GM21717 (cell line): ENCODE measurements around the gene RHOU.

Experiments used
- ATAC-seq: cut with Tn5 transposase; IDR thresholded peaks from one replicate; pipeline ENCODE4 v1.9.1; 2021; ENCODE audit warnings: mild to moderate bottlenecking, moderate library complexity; ENCODE audit not compliant: unreplicated experiment

Gene RHOU

DNA sequence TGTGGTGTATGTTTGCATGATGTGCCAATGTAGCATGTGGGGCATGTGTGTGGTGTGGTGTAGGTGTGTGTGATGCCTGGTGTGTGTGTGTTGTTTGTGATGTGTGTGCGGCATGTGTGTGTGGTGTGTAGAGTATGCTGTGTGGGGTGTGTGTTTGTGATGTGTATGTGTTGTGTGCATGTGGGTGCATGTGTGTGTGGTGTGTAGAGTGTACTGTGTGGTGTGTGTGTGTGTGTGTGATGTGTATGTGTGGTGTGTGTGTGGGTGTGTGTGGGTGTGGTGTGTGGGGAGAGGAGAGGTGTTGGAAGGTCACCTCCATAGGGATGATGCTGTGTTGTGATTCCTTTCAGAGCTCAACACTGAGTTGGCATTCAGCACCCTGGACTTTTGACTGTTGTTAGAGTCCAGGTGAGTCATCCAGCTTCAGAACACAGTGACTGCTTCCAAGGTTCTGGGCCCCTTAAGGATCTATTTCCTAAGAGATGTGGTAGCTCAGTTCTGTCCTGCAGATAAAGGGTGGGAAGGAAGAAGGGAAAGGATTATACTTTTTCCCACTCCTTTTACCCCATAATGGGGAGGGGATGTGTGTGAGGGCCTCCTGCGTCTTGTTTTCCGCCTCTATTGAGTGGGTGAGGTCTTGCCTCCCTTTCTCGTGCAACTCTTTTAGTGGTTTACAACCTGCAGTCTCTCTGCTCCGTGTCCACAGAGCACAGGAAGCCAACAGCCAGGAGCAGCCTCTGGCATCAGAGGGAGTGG is 47.6 kb downstream of the RHOU start:
- ATAC-seq = no peak

DNA sequence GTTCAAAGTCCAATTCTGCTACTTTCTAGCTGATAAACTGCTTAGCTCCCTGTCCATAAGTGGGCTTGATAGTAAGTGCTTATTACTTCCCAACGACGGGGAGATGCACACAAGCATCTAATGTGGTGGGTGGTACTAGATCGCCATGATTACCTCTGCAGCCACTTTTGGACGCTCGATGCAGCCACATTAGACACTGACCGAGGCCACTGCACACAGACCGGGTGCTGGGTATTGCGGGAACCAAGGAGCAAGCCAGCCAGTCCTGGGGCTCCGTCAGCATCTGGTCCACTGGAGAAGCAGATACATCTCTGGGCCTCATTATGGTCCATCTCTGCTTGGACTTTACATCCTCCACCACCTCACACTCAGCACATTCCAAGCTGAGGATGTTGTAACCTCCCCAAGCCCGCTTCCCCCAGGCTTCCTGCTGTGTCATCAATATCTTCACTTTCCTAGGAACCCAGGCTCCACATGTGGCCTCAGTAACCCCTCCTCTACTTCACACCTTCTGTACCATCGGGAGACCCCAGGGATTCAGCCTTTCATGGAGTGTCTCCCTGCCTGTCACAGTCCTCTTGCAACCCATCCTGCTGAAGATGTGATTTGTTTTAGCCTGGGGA is 48.2 kb downstream of the RHOU start:
- no peak for ATAC-seq

DNA sequence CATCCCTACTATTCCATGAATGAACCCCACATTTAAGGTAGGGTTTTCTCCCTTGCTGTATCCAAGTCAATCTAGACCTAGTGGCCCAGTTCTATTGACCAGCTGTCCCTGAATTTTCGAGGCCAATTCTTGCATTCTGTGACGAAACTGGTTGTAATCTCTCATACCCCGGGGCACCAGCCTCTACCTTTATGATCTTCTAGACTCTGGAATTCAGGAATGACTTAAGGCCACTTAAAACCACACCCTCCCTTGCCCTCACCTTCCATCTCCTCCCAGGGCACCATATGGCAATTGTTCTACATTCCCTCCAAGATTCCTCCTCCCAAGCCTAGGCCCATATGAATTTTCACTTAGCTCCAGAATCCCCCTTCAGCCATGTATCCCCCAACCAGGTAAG is 48.9 kb downstream of the RHOU start:
- no peak for ATAC-seq

DNA sequence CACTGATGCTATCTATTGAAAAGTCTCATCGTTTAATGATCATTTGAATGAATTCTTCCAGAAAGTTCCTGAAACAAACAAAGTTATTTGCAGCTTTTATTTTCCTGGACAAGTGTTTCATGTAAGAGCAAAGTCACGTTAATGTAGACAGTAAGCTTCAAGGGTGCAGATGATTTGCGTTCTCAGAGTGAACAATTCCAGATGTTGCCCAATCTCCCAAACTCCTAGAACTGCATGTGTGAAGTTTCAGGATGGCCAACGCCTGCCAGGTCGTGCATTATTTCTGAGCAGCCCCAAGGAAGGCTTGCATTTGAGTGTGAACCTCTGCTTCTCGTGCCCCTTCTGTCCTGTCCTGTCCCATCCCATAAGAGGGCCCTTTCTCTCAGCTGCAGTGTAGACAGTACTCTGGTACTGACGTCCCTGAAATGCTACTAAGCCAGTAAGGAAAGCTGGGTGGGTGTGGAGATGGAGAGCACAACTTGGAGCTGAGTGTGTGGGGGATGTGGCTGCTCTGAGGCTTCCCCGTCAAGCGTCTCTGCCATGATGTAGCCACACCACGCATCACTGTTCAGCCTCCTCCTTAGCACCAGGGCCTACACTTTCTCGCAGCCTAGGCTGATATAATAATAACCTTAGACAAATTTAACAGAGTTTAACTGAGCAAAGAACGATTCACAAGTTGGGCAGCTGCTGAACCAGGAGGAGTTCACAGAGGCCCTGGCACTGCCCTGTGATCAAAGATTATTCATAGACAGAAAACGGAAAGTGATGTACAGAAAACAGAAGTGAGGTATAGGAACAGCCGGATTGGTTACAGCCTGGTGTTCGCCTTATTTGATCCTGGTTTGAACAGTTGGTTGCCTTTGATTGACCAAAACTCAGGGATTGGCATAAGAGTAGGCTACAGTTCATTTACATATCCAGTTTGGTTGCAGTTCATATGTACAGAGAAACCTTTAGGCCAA is 50.4 kb downstream of the RHOU start:
- ATAC-seq = no peak

DNA sequence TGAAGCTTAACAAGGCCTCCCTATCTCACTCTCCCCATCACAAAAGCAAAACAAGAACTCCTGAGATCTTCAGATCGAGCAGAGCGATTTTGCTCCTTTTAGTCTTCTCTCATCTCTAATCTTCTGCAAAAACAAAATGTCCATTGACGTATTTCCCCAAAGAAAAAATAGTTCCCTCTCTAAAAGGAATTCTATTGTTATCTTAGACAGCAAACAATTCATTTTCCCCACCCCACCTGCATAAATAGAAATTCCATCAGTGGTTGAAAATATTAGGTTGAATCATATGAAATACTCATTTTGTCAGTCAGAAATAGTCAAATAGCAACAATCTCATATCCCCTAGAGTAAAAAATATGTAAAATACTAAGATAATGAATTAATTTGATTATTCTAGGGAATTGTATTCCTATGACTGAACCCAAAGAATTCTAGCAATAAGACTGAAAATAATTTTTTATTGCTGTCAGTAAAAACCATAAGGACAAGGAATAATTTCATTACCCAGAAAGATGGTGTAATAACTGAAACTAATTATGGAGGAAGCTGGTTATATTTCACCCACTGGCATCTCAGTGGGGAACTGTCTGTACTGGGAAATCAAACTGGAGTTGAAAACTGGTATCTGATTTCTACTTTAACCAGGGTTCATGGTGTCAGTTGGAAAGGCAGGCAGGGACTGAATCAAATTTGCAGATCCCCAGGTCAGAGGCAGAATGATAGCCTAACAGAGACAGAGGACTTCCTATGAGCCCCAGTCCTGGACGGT is 51.3 kb downstream of the RHOU start:
- no peak for ATAC-seq

DNA sequence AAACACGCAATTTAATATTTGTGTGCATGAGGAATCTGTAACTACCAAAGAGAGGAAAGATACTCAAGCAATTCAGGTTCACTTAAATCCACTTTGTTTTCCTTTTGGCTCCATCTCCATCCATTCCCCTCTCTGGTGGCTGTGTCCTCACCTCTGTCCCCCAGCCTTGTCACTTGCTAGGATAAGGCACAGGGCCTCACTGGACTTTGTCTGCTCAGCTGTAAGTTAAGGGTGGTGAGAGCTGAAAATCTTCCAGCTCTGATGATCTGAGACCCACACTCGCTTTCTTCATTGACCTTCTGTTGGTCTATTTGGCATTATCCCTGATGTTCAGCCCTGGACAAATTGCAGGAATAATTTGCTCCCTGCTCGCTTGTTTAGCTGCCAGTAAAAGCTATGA is 56.5 kb downstream of the RHOU start:
- no peak for ATAC-seq

DNA sequence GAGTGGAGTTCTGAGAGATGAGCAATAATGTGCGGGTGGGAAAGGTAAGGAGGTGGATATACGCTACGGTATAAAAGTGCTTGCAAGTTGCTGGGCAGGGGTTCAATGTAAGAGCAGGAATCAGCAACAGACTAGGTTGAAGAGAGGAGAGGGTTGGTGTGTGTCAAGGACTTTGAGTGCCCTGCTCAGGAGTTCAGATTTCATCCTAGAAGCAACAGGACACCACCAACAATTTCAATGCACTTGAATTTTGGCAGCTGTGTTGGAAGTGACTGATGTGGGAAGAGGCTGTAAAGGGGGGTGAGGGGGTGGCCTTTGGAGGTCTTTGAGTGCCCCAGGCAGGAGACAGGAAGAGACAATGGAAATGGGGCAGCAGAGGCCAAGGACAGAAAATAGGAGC is 57.3 kb downstream of the RHOU start:
- ATAC-seq = no peak

DNA sequence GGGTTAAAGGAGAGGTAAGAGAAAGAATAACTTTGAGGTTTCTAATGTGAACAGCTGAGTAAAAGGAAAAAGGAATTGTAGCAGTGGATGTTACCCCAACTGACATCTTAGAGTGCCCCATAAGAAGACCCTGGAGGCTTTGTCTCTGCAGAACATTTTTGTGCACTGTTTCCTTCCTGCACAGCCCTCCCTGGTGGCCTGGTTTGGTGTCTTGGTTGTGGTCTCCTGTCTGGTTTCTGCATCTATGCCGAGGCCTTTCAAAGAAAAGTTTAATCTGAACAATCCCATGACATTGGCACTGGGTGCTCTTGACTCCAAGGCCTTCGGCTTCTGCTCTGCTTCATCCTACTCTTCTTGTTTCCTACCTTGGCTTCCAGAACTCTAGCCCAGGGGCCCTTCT is 57.8 kb downstream of the RHOU start:
- no peak for ATAC-seq

DNA sequence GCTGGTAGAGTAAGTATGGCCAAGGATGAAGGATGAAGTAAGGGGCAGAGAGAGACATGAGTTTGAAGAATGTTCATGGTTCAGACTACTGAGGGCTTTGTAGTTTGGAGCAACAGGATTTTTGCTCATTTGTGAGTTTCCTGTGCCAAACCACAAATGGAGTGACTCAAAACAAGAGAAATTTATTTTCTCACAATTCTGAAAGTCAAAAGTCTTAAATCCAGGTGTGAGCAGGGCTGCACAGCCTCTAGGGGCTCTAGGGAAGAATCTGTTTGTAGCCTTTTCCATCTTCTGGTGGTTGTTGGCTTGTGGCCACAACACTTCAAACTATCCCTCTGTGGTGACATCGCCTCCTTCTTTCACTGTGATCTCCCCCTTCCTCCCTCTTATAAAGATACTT is 58.9 kb downstream of the RHOU start:
- ATAC-seq = no peak

DNA sequence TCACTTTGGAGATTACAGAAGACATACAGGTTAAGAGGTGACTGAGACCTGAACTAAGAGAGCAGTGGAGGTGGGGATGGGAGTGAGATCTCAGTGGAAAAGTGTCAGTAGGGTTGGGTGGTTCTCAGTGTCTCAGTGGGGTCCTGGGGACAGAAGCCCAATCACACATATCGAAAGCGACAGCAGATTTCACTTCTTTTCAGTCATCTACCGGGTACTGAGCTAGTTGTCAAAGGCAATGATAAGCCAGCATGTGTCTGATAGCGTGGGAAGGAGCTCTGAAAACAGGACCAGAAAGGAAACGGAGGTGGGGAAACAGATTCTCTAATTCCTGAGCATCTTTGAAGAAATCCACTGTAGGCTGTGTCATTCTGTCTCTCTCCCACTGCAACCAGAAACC is 59.5 kb downstream of the RHOU start:
- ATAC-seq = peak; percentile 59

DNA sequence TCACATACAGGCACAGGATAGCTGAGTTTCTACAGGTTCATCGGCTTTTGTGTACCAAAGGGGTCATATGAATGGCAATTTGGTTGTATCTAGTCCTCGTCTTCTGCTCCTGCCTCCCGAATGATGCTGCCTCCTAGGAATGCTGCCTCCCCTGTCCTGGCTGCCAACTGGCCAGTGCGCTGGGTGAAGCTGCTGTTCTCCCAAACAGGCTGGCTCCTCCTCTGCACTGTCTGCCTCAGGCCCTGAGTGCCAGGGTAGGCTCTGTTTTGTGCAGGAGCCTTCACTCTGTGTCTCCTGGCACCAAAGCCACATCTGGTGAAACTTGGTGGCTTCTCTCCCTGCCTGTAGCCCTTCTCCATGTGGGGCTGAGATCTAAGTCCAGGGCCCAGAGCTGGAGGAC is 60.3 kb downstream of the RHOU start:
- no peak for ATAC-seq
